Mesenteric fat pad (tissue), 1 donor: ENCODE measurements around the gene UST. TPM values are rescaled to one million over a fixed set of nuclear protein-coding genes. Genes with fewer than 3 reads are reported as not detected.

Experiments used
- DNase-seq: peaks from one replicate; pipeline ENCODE4 v3.0.0-alpha.2; 2020; ENCODE audit warnings: low spot score
- total RNA-seq: library from RNA; stranded (reverse); fragmentation: NEBNext Ultra II Directional; extraction: Animal tissue kit (Norgen Biotek cat#: 25700); gene quantifications from one replicate; pipeline ENCODE4 v1.2.1, GENCODE V29; 2021
- donor health status: DM: yes; HTN: yes; CAD: no.

Gene UST
- total RNA-seq, 1 donor from 2014 or later: 5.2 TPM

DNA sequence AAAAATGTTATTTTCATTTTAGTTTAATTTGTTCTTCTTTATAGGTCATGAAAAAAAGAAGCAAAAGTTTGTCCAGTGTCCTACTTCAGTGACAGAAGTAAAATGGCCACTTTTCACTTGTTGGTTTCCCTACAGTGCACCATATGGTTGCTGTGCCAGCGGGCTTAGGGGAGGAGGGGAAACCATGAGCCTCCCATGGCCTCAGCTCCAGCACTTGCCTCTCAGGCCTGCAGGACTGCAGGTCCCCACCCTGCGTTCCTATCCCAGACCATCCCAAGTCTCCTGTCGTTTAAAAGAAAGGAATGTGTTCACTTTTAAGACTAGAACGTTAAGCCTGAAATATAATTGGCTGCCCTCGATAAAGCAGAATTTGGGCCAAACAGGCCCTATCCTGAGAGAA, 360.7 kb downstream of the UST start:
- no peak for DNase-seq

DNA sequence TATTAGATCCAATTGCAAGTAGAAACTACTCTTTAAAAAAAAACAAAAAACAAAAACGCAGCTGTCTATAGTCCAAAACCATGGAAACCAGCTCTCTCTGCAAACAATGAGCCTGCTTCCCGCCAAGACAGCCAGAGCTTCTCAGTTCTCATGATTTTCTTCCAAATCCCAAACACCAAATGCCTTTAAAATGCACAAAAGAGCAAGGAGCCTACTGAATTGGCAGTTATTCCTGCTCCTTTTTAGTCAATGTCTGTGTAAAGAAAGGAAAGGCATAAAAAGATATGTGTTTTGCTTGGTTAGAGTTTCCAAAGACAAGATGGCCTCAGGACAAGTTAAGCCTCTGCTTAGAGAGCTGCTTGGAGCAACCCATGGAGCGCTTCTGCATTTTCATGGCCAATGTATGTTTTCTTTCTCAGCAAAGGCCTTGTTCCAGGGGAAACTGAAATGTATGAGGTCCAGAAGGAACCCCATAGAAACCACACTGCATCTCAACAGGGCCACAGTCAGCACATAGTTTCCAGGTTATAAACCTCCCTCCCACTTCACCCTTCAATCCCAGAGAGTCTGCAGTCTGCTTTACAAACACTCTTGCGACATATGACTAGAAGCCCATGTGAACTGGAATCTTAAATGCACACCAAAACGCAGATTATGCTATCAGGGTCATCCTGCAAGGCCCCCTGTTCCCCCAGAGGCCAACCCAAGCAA, 361.4 kb downstream of the UST start:
- no peak for DNase-seq

DNA sequence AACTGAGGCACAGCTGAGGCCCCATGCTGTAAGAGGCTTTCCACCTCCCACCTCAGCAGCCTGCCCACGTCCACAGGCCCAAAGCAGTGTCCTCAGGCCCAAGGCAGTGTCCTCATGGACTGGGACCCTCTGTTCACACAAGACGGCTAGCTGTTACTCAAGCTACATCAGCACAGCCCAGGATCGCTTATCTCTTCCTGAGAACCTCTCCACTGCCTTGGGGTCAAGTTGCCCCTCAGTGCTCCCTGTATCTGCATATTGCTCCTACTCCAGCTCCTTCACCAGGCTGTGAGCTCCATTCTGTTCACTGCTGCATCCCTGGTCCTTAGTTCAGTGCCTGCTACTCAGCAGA, 361.9 kb downstream of the UST start:
- DNase-seq: no peak

DNA sequence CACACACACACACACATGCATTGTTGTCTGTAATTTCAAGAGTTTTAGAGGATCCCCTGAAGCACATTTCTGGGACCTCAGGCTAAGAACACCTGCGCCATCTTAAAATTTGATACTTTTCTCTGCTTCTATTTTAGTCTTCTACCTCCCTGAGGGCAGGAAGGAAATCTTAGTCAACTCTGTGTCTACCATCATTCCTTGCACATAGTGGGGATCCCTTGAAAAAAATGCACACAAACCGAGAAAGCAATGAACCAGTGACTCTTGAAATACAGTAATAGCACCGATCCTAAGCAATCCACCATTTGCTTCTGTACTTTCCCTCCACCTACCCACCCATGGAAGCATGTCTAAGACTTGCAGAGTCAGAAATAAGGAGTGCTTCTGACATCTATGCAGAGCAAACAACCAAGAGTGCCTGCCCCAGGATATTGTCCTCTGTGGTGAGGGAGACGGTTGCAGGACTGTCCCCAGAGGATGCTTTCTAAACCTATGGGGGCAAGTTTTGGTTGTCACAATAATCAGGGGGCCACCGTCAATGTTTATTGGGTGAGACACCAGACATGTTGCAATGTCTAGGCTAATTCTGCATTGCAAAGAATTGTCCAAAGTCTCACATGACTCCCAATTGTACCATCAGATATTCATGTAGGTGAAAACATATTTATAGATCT, 362.7 kb downstream of the UST start:
- no peak for DNase-seq

DNA sequence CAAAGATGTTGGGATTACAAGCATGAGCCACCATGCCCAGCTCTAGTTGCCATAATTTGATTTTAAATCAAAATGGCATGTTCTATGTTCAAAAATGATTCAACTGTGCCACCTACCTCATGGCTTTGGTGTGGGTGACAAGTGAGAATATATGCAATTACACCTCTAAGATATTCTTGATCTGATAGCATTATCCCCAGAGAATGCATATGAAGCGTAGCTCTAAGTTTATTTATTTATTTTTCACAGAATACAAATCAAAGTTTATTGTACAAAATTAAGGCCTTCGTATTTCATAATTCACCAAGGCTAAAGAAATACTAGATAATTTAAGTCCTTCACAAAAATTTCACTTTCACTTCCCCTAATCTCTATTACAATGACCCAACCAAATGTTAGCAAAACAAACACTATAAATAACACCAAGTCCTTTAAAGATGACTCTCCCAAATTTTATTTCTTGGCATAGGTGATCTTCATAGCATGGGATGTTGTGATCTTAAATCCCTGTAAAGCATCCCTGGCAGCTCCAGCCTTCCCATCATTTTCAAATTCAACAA, 364.8 kb downstream of the UST start:
- no peak for DNase-seq

DNA sequence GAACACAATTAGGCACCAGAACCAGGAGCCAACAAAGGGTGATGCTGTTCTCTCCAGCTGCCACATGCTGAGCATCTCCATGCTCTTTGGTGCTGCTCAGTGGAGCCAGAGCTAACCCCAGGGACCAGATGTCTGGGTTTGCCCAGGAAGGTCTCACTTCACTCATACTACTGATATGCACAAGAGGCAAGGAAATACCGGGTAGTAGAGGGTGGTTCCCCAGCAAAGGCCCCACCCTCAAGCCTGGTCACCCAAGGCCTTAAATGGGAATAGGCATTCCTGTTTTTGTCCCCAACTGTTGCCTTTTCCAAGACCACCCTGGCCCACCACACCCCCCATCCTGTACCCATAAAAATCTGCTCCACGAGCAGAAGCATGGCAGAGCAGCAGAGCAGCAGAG, 366.1 kb downstream of the UST start:
- no peak for DNase-seq

DNA sequence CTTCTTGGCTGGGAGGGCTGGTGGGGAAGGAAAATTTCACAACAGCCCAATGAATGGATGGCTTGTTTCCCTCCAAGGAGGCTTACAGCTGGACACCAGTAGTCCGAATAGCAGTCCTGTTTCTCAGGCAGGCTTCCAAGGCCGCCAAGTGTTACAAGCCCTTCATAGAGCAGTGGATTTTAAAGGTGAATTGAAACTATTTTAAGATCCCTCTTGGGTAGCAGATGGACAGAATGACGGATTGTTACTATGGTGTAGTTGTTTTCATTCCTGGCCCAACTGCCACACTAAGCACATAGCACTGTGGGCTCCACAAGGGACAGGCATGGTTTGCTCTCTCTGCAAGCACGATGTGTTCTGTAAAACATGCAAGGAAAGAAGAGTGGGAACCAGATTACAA, 367.3 kb downstream of the UST start:
- DNase-seq: no peak

DNA sequence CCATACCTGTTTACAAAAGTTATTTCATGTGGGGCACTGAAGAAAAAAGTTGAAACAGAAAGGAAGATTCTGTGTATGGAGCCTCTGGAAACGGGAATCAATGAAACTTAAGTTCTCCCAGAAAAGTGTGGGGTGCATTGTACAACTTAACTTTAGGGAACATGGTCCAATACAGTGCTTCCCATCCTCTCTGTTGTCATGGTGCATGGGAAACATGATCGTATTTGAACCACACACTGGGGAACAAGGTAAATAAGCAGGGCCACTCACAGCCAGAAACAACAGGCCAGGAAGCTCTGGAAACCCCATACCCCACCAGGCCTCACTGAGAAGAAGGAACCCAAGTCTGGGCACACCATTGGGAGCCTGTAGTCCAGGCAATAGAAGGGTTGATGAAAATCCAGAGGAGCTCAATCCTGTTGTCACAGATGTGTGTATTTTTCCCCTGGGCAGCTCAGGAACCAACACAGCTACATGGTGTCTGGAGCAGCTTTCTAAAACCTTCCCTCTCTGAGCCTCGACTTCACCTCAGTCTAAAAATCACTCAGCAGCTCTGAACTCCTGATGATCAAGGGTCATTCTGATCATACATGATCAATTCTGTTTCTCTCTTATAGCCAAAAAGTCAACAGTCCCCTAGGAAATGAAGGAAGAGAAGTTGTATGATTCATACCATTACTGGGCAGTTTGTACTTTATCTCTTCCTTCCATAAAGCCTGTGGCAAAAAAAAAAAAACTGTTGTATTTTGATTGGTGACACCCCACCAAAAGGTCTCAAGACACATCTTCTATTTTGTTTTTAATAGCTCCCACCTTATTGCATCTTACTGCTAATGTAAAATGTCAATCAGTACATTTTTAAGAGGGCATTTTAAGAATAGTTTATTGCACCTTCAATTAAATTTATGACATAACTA, 372.2 kb downstream of the UST start:
- no peak for DNase-seq

DNA sequence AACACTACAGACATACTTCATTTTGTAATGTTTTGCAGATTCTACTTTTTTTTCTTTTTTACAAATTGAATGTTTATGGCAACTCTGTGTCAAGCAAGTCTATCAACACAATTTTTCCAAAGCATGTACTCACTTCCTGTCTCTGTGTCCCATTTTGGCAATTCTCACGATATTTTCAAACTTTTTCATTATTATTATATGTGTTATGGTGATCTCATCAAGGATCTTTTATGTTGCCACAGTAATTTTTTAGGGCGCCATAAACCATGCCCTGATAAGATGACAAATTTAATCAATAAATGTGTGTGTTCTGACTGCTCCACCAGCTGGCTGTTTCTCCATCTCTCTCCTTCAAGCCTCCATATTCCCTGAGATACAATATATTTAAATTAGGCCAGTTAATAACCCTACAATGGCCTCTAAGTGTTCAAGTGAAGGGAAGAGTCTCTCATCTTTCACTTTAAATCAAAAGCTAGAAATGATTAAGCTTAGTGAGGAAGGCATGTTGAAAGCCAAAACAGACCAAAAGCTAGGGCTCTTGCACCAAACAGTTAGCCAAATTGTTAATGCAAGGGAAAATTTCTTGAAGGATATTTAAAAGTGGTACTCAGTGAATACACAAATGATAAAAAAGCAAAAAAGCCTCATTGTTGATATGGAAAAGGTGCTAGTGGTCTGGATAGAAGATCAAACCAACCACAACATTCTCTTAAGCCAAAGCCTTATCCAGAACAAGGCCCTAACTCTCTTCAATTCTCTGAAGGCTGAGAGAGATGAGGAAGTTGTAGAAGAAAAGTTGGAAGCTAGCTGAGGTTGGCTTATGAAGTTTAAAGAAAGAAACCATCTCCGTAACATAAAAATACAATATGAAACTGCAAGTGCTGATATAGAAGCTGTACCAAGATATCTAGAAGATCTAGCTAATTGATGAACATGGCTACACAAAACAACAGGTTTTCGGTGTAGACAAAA, 376.3 kb downstream of the UST start:
- no peak for DNase-seq

DNA sequence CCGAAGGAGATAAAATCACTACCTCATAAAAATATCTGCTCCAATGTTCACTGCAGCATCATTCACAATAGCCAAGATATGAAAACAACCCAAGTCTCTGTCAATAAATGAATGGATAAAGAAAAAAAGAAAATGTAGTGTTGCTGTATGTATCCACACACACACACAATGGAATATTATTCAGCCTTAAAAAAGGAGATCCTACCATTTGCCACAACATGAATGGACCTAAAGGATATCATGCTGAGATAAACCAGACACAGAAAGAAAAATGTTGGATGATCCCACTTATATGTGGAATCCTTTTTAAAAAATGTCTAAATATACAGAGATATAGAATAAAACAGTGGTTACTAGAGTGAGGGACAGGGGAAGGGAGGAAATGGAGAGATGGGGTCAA, 378.5 kb downstream of the UST start:
- no peak for DNase-seq
